HepG2 (cell line): ENCODE results near the gene ZBTB7C. TPM values are rescaled to one million over a fixed set of nuclear protein-coding genes. Genes with fewer than 3 reads are reported as not detected.

ENCODE experiments used
- ATAC-seq: fragments of 200-7000 bp; cut with Tn5 transposase; 3 replicates; pipeline ENCODE4 v1.9.1; 2020; ENCODE audit warnings: mild to moderate bottlenecking, moderate library complexity
- BruUV-seq: library from RNA; stranded (reverse); fragments of 400-500 nt; replicated peaks from 2 replicates; lab custom pipeline; 2021; lab: Mats Ljungman, UMichigan
- CTCF ChIA-PET: fragments of 300-600 bp; formaldehyde crosslinking; extraction: SDS; loops from one replicate; lab custom pipeline; 2021; ENCODE audit warnings: low total read pairs, inconsistent platforms, low intra/inter-chr PET ratio; lab: Yijun Ruan, JAX
- POLR2A ChIA-PET: fragments of 350-600 bp; sonication (Branson Sonifier 250); formaldehyde crosslinking; loops from one replicate; lab custom pipeline; 2020; ENCODE audit warnings: antibody characterized with exemption, inconsistent platforms; lab: Yijun Ruan, JAX
- DNase-seq: peaks from one replicate; pipeline ENCODE4 v3.0.0-alpha.2; 2015; ENCODE audit warnings: low spot score
- FAIRE-seq: peaks from 3 replicates; lab custom pipeline; 2011; peaks lifted over from hg19 to GRCh38; lab: Jason Lieb, UNC
- H2AFZ ChIP-seq: one replicate; pipeline ENCODE4 v1.6.1; 2011; ENCODE audit warnings: low read length, inconsistent platforms
- H3K27ac ChIP-seq: fragments of 300-600 bp; 3 replicates; pipeline ENCODE4 v1.8.0; 2011; ENCODE audit warnings: mixed run types, mild to moderate bottlenecking, mixed read lengths, low read length, inconsistent platforms; ENCODE audit not compliant: insufficient read depth; ENCODE audit errors: extremely low read length
- H3K27me3 ChIP-seq, 2 experiments: fragments of 200-600 bp in 1 of 2; 2 replicates in 1 of 2; 3 replicates in 1 of 2; pipeline versions ENCODE4 v1.6.0 to v1.8.0; 2011; ENCODE audit warnings: low read length in 2 of 2, mild to moderate bottlenecking in 2 of 2, moderate library complexity in 2 of 2, inconsistent platforms in 1 of 2; ENCODE audit not compliant: insufficient read depth in 2 of 2, control insufficient read depth in 1 of 2
- H3K36me3 ChIP-seq, 2 experiments: fragments of 200-600 bp in 1 of 2; replicated peaks in 1 of 2; 2 replicates in 1 of 2; 3 replicates in 1 of 2; pipeline versions ENCODE4 v1.5.1 to v1.8.0; 2011; ENCODE audit warnings: low read length in 2 of 2, inconsistent platforms in 1 of 2; ENCODE audit not compliant: insufficient read depth in 2 of 2, control insufficient read depth in 1 of 2
- H3K4me1 ChIP-seq: 2 replicates; pipeline ENCODE4 v1.5.1; 2012; ENCODE audit warnings: low read length, inconsistent platforms; ENCODE audit not compliant: insufficient read depth
- H3K4me2 ChIP-seq: 2 replicates; pipeline ENCODE4 v1.6.0; 2011; ENCODE audit warnings: low read depth, low read length, inconsistent platforms
- H3K4me3 ChIP-seq, 3 experiments: fragments of 200-600 bp in 1 of 3; sonication (generic), shearing (Covaris generic) in 1 of 3; replicated peaks in 1 of 3; 2 replicates each; pipeline ENCODE4 v1.5.1; 2011 to 2016; ENCODE audit warnings: low read length in 3 of 3, inconsistent platforms in 2 of 3, low read depth in 2 of 3, mild to moderate bottlenecking in 2 of 3, control low read depth in 1 of 3, mixed read lengths in 1 of 3; ENCODE audit not compliant: insufficient read depth in 1 of 3
- H3K79me2 ChIP-seq: one replicate; pipeline ENCODE4 v1.6.1; 2011; ENCODE audit warnings: low read length, inconsistent platforms; ENCODE audit not compliant: insufficient read depth
- H3K9ac ChIP-seq: 2 replicates; pipeline ENCODE4 v1.6.0; 2011; ENCODE audit warnings: mild to moderate bottlenecking, low read depth, low read length, inconsistent platforms; ENCODE audit not compliant: insufficient read depth
- H3K9me3 ChIP-seq: 2 replicates; pipeline ENCODE4 v1.5.1; 2012; ENCODE audit warnings: mild to moderate bottlenecking, low read length
- H4K20me1 ChIP-seq: 2 replicates; pipeline ENCODE4 v1.6.0; 2011; ENCODE audit warnings: inconsistent platforms, mild to moderate bottlenecking, low read length, moderate library complexity; ENCODE audit not compliant: insufficient read depth
- ZNF800 ChIP-seq: sonication (generic); formaldehyde crosslinking; IDR thresholded peaks from 2 replicates; pipeline ENCODE4 v1.4.0; 2020; ENCODE audit warnings: missing genetic modification reagents
- WGBS: methylation state at CpG from one replicate; pipeline ENCODE4 v1.1.6; 2017; ENCODE audit warnings: low lambda C conversion rate; 5-methylcytosine and 5-hydroxymethylcytosine counted together
- in situ Hi-C: cut with HindIII; loops from 2 replicates; pipeline ENCODE4 v1.10.0; 2017; ENCODE audit warnings: low pct_unique_long_range_greater_than_20kb; ENCODE audit not compliant: extremely low pct_ligation_motif_present
- intact Hi-C: fragments of 100-400 bp; cut with micrococcal nuclease; formaldehyde crosslinking; loops from one replicate; pipeline ENCODE4 v1.10.0; 2022; ENCODE audit not compliant: unreplicated experiment
- polyA plus RNA-seq, 8 experiments: library from polyadenylated mRNA; depleted of rRNA in 3 of 8; stranded (reverse) in 7 of 8; unstranded in 1 of 8; fragments of >200 nt; fragmentation: Illumina TruSeq in 4 of 8; extraction: Trizol in 4 of 8; gene quantifications; 2 replicates each; pipeline versions ENCODE4 v1.2.1 to v1.2.3, GENCODE V29; 2011 to 2016; ENCODE audit warnings: low read depth in 4 of 8, missing spikeins in 1 of 8, mixed read lengths in 1 of 8; ENCODE audit not compliant: insufficient read depth in 1 of 8
- total RNA-seq, 5 experiments: library from RNA; depleted of rRNA; stranded (reverse); fragments of >200 nt; fragmentation: Illumina TruSeq; extraction: Trizol; gene quantifications; 2 replicates each; pipeline ENCODE4 v1.2.3, GENCODE V29; 2016; ENCODE audit warnings: low read depth in 1 of 5
- TF ChIP-seq, protein P1 (sequence below): sonication (generic); formaldehyde crosslinking; IDR thresholded peaks from 2 replicates; pipeline ENCODE4 v1.4.0; 2020; ENCODE audit warnings: mild to moderate bottlenecking, missing genetic modification reagents, borderline replicate concordance

ZBTB7C gene
- total and polyA plus RNA-seq, 2 of the 13 experiments (the other 11 are each of a cell fraction or from before 2014, with no cell fraction given): 0.01 to 0.04 TPM

- TF ChIP-seq ZNF800 (CRISPR knock-in tag): no peak
Measured at GRCh38 chr18:48229552-48229981, 179.6 kb downstream of the ZBTB7C start (continued).

- Histone ChIP-seq H3K4me1 (no peaks in the 10 kb centered on the region), H3K27ac (no peak overlapping the region), H4K20me1 (no peaks in the 10 kb centered on the region), H2AFZ (no peak overlapping the region), H3K9me3 (no peaks in the 10 kb centered on the region), H3K9ac (no peak overlapping the region), H3K79me2 (no peaks in the 10 kb centered on the region), H3K4me2 (no peak overlapping the region), H3K36me3 (no peaks in the 10 kb centered on the region), H3K4me3 (no peak overlapping the region), H3K27me3 (peaks cover 4 to 21% of the 10 kb centered on the region in 2 experiments; a peak in 2 of 5 replicates)
- ChIA-PET POLR2A (no interaction called here), CTCF (no interaction called here)
- TF ChIP-seq, protein P1, sequence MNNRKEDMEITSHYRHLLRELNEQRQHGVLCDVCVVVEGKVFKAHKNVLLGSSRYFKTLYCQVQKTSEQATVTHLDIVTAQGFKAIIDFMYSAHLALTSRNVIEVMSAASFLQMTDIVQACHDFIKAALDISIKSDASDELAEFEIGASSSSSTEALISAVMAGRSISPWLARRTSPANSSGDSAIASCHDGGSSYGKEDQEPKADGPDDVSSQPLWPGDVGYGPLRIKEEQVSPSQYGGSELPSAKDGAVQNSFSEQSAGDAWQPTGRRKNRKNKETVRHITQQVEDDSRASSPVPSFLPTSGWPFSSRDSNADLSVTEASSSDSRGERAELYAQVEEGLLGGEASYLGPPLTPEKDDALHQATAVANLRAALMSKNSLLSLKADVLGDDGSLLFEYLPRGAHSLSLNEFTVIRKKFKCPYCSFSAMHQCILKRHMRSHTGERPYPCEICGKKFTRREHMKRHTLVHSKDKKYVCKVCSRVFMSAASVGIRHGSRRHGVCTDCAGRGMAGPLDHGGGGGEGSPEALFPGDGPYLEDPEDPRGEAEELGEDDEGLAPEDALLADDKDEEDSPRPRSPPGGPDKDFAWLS: no peak
- BruUV-seq: no TSS peak
- no peak for ATAC-seq
- in situ Hi-C loops (no loop called here), intact Hi-C loops (no loop called here)
- DNase-seq: no peak
- WGBS: 20% methylated on average over 5 of the region's 10 CpGs
- no peak for FAIRE-seq
Measured at GRCh38 chr18:48228841-48229240, 180.3 kb downstream of the ZBTB7C start.
